ENCODE results near the gene MMP20.

DNA sequence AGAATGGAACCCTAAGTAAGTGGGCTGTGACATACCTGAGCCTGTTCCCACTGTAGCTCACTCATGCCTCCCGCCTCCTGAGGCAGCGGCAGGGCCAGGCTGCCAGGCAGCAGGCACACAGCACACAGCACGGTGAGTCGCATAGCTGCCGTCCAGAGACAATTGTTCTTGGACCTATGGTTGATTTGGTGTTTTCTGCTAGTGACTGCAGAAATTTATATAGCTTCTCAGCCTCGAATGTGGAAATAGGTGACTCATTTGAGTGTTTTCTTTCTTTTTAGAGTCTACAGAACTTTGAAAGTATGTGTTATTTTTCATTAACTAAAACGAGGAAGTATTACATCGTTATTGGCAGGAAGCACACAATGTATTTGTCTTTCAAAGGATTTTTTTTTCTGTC, 94.6 kb downstream of the MMP20 start, which contains the start of gene MMP7:
- no peak for TF ChIP-seq RFX5 (IDR thresholded peaks at IDR 0.05; ENCODE audit: low read depth, low read length)
- TF ChIP-seq ZNF460 (CRISPR knock-in tag; IDR thresholded peaks at IDR 0.05; ENCODE audit: borderline replicate concordance) = no peak
- no peak for TF ChIP-seq ZNF737 (CRISPR knock-in tag; IDR thresholded peaks at IDR 0.05; ENCODE audit: borderline replicate concordance)
- no peak for TF ChIP-seq CENPX (CRISPR knock-in tag; IDR thresholded peaks at IDR 0.05)
- TF ChIP-seq HDAC2 (CRISPR knock-in tag; IDR thresholded peaks at IDR 0.05) = no peak
- TF ChIP-seq TCF7L2 (IDR thresholded peaks at IDR 0.05; ENCODE audit: low read depth, low read length) = no peak
- no peak for TF ChIP-seq ZNF234 (CRISPR knock-in tag; conservative IDR thresholded peaks at IDR 0.05)
- TF ChIP-seq USF2 (IDR thresholded peaks at IDR 0.05; ENCODE audit: low read depth, low read length) = no peak
- TF ChIP-seq USF2 (CRISPR knock-in tag; IDR thresholded peaks at IDR 0.05; ENCODE audit: borderline replicate concordance) = no peak
- TF ChIP-seq ZNF792 (CRISPR knock-in tag; IDR thresholded peaks at IDR 0.05) = no peak
- TF ChIP-seq MAFG (CRISPR knock-in tag; IDR thresholded peaks at IDR 0.05) = no peak
- no peak for TF ChIP-seq ZNF124 (CRISPR knock-in tag; IDR thresholded peaks at IDR 0.05)
- TF ChIP-seq, protein P1, sequence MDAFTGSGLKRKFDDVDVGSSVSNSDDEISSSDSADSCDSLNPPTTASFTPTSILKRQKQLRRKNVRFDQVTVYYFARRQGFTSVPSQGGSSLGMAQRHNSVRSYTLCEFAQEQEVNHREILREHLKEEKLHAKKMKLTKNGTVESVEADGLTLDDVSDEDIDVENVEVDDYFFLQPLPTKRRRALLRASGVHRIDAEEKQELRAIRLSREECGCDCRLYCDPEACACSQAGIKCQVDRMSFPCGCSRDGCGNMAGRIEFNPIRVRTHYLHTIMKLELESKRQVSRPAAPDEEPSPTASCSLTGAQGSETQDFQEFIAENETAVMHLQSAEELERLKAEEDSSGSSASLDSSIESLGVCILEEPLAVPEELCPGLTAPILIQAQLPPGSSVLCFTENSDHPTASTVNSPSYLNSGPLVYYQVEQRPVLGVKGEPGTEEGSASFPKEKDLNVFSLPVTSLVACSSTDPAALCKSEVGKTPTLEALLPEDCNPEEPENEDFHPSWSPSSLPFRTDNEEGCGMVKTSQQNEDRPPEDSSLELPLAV (CRISPR knock-in tag; conservative IDR thresholded peaks at IDR 0.05; ENCODE audit: low read depth) = no peak
- no peak for TF ChIP-seq ZNF333 (CRISPR knock-in tag; IDR thresholded peaks at IDR 0.05; ENCODE audit: borderline replicate concordance)
- no peak for TF ChIP-seq E2F1 (CRISPR knock-in tag; IDR thresholded peaks at IDR 0.05)

Data from HepG2 (cell line).